HG03045 (cell line): ENCODE measurements around the gene MTAP.

Source experiments
- ATAC-seq: cut with Tn5 transposase; IDR thresholded peaks from one replicate; pipeline ENCODE4 v1.9.1; 2021; ENCODE audit warnings: mild to moderate bottlenecking, moderate library complexity; ENCODE audit not compliant: unreplicated experiment

The MTAP gene

GRCh38 chr9:21841133-21841532 is 38.7 kb downstream of the MTAP start:
- ATAC-seq = no peak

- ATAC-seq = no peak
Measured at GRCh38 chr9:21848615-21849014, 46.2 kb downstream of the MTAP start.

GRCh38 chr9:21852754-21853153 is 50.3 kb downstream of the MTAP start:
- ATAC-seq = peak; percentile 95

GRCh38 chr9:21853414-21853813 is 51.0 kb downstream of the MTAP start:
- ATAC-seq = no peak

GRCh38 chr9:21854119-21854518 is 51.7 kb downstream of the MTAP start:
- no peak for ATAC-seq

- ATAC-seq = no peak
Measured at GRCh38 chr9:21854594-21854993, 52.2 kb downstream of the MTAP start.

GRCh38 chr9:21856301-21857094 is 54.1 kb downstream of the MTAP start:
- no peak for ATAC-seq

GRCh38 chr9:21862871-21863270 is 60.4 kb downstream of the MTAP start:
- no peak for ATAC-seq

- no peak for ATAC-seq
Measured at GRCh38 chr9:21864505-21864904, 62.1 kb downstream of the MTAP start.

GRCh38 chr9:21866302-21866701 is 63.9 kb downstream of the MTAP start:
- ATAC-seq = no peak

- ATAC-seq = no peak
Measured at GRCh38 chr9:21871256-21871975, 69.0 kb downstream of the MTAP start.

GRCh38 chr9:21872696-21873095 is 70.3 kb downstream of the MTAP start:
- no peak for ATAC-seq

GRCh38 chr9:21873540-21874221 is 71.2 kb downstream of the MTAP start:
- no peak for ATAC-seq

- no peak for ATAC-seq
Measured at GRCh38 chr9:21875893-21876292, 73.5 kb downstream of the MTAP start.

GRCh38 chr9:21883642-21884041 is 81.2 kb downstream of the MTAP start:
- no peak for ATAC-seq

GRCh38 chr9:21889673-21890072 is 87.2 kb downstream of the MTAP start:
- ATAC-seq = no peak

- ATAC-seq = no peak
Measured at GRCh38 chr9:21890696-21891095, 88.3 kb downstream of the MTAP start.

GRCh38 chr9:21901546-21901945 is 99.1 kb downstream of the MTAP start:
- no peak for ATAC-seq

GRCh38 chr9:21902136-21902535 is 99.7 kb downstream of the MTAP start:
- ATAC-seq = no peak

- ATAC-seq = no peak
Measured at GRCh38 chr9:21903380-21903965, 101.0 kb downstream of the MTAP start.

- no peak for ATAC-seq
Measured at GRCh38 chr9:21904371-21904770, 101.9 kb downstream of the MTAP start.
